Neutrophil (primary cell): Measurements from ENCODE around the gene CD300LG.
"Not testable (repeated sequence)": the region's sequence is repeated elsewhere in the genome, so short reads cannot be mapped to it uniquely, and the experiment has no call there.

Experiments used
- H3K27ac ChIP-seq: fragments of 200-600 bp; sonication (generic); 2 replicates; pipeline ENCODE4 v1.5.1; 2016; ENCODE audit warnings: mild to moderate bottlenecking, moderate library complexity
- H3K27me3 ChIP-seq: fragments of 200-600 bp; sonication (generic); 2 replicates; pipeline ENCODE4 v1.6.0; 2016; ENCODE audit warnings: mild to moderate bottlenecking
- H3K36me3 ChIP-seq: fragments of 200-600 bp; sonication (generic); 2 replicates; pipeline ENCODE4 v1.5.1; 2017
- H3K4me1 ChIP-seq, 2 experiments: fragments of 200-600 bp in 1 of 2; sonication (generic) in 1 of 2; 1 replicate in 1 of 2; 2 replicates in 1 of 2; pipeline versions ENCODE4 v1.5.1 to v1.6.1; 2013 to 2016; ENCODE audit warnings: low read depth in 1 of 2, low read length in 1 of 2, mild to moderate bottlenecking in 1 of 2, moderate library complexity in 1 of 2; ENCODE audit not compliant: control insufficient read depth in 1 of 2, insufficient read depth in 1 of 2
- H3K4me3 ChIP-seq, 2 experiments: fragments of 200-600 bp in 1 of 2; sonication (generic) in 1 of 2; 1 replicate in 1 of 2; 2 replicates in 1 of 2; pipeline ENCODE4 v1.5.1; 2013 to 2016; ENCODE audit warnings: low read depth in 1 of 2, low read length in 1 of 2, mild to moderate bottlenecking in 1 of 2, moderate library complexity in 1 of 2
- H3K9me3 ChIP-seq: fragments of 200-600 bp; sonication (generic); 2 replicates; pipeline ENCODE4 v1.5.1; 2016
- CTCF ChIP-seq: fragments of 200-600 bp; sonication (generic); IDR thresholded peaks from 2 replicates; pipeline ENCODE4 v1.5.1; 2016; ENCODE audit warnings: antibody characterized with exemption

CD300LG gene

GRCh38 chr17:43846963-43847371 lies at the start of gene CD300LG:
TSS of gene CD300LG (plus strand) at chr17:43847176. CDS start at chr17:43847217, 41 bp downstream.
- no peaks in the 10 kb centered on the region for H3K36me3 ChIP-seq
- no peak within 1 kb of the TSS for H3K4me3 ChIP-seq
- no peaks in the 10 kb centered on the region for H3K27me3 ChIP-seq
- no peak for TF ChIP-seq CTCF
- H3K9me3 ChIP-seq, result no peaks in the 10 kb centered on the region
- no peaks in the 10 kb centered on the region for H3K4me1 ChIP-seq
- H3K27ac ChIP-seq, result no peak within 1 kb of the TSS

- H3K9me3 ChIP-seq, H3K4me3 ChIP-seq, H3K4me1 ChIP-seq, H3K36me3 ChIP-seq, H3K27me3 ChIP-seq, H3K27ac ChIP-seq: not testable (repeated sequence)
These were observed 49.0 kb upstream of the CD300LG start for GRCh38 chr17:43798024-43798423.

- Histone ChIP-seq H3K4me3 (no peak overlapping the region), H3K27ac (no peak overlapping the region), H3K27me3 (no peaks in the 10 kb centered on the region), H3K4me1 (no peaks in the 10 kb centered on the region), H3K9me3 (no peaks in the 10 kb centered on the region), H3K36me3 (no peaks in the 10 kb centered on the region)
- TF ChIP-seq CTCF, result no peak
These were observed 47.9 kb upstream of the CD300LG start for GRCh38 chr17:43799047-43799446.

- H3K27ac ChIP-seq, result no peak overlapping the region
- H3K27me3 ChIP-seq, result no peaks in the 10 kb centered on the region
- H3K4me1 ChIP-seq, result no peaks in the 10 kb centered on the region
- no peak overlapping the region for H3K4me3 ChIP-seq
- TF ChIP-seq CTCF, result no peak
- H3K9me3 ChIP-seq, result no peaks in the 10 kb centered on the region
- no peaks in the 10 kb centered on the region for H3K36me3 ChIP-seq
These were observed 46.2 kb upstream of the CD300LG start for GRCh38 chr17:43800736-43801135.

GRCh38 chr17:43801844-43802243 lies 45.1 kb upstream of the CD300LG start:
- H3K4me3 ChIP-seq, result no peak overlapping the region
- TF ChIP-seq CTCF, result no peak
- H3K27ac ChIP-seq, result no peak overlapping the region
- no peaks in the 10 kb centered on the region for H3K27me3 ChIP-seq
- H3K36me3 ChIP-seq, result no peaks in the 10 kb centered on the region
- H3K9me3 ChIP-seq, result no peaks in the 10 kb centered on the region
- no peaks in the 10 kb centered on the region for H3K4me1 ChIP-seq

- Histone ChIP-seq H3K27ac (no peak overlapping the region), H3K27me3 (no peaks in the 10 kb centered on the region), H3K4me1 (no peaks in the 10 kb centered on the region), H3K36me3 (no peaks in the 10 kb centered on the region), H3K9me3 (no peaks in the 10 kb centered on the region), H3K4me3 (no peak overlapping the region)
- TF ChIP-seq CTCF, result no peak
These were observed 43.2 kb upstream of the CD300LG start for GRCh38 chr17:43803758-43804157.
